Fibroblast of mammary gland (primary cell): Measurements from ENCODE around the gene BCAS4.
"Not testable (repeated sequence)": the region's sequence is repeated elsewhere in the genome, so short reads cannot be mapped to it uniquely, and the experiment has no call there.

Experiments
- DNase-seq: peaks from one replicate; pipeline ENCODE4 v3.0.0-alpha.2; 2010; ENCODE audit warnings: low read depth
- H3K4me3 ChIP-seq: 2 replicates; pipeline ENCODE4 v1.5.1; 2011; ENCODE audit warnings: low read depth, mild to moderate bottlenecking, low read length, moderate library complexity; ENCODE audit not compliant: control insufficient read depth
- TF ChIP-seq, protein P1 (sequence below): conservative IDR thresholded peaks from 2 replicates; pipeline ENCODE4 v1.5.1; 2011; ENCODE audit warnings: low read depth, low read length, inconsistent platforms; ENCODE audit not compliant: control insufficient read depth, insufficient read depth

The BCAS4 gene

DNA sequence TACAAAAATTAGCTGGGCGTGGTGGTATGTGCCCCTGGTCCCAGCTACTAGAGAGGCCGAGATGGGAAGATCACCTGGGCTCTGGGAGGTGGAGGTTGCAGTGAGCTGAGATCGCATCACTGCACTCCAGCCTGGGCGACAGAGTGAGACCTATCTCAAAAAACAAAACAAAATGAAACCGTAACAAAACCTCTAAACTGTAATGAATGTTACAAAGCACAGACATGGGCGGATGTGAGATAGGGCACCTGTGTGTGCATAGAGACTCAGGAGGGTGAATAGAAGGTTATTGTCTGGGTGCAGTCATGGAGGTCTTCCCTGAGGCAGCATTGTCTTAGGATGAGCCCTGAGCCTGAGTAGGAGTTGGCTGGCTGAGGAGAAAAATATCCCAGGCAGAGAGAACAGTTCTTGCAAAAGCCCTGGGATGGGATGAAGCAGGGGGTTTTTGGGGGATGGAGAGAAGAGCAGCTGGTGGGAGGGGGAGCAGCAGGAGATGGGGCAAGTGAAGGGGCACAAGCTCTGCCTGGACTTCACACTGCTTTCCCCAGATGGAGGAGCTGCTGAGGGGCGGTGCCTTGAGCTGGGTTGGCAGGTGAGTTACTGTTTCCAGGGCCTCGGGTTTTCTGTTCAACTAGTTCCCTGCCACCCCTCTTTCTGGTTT, 5.2 kb downstream of the BCAS4 start:
- no peak overlapping the region for H3K4me3 ChIP-seq
- TF ChIP-seq, protein P1, sequence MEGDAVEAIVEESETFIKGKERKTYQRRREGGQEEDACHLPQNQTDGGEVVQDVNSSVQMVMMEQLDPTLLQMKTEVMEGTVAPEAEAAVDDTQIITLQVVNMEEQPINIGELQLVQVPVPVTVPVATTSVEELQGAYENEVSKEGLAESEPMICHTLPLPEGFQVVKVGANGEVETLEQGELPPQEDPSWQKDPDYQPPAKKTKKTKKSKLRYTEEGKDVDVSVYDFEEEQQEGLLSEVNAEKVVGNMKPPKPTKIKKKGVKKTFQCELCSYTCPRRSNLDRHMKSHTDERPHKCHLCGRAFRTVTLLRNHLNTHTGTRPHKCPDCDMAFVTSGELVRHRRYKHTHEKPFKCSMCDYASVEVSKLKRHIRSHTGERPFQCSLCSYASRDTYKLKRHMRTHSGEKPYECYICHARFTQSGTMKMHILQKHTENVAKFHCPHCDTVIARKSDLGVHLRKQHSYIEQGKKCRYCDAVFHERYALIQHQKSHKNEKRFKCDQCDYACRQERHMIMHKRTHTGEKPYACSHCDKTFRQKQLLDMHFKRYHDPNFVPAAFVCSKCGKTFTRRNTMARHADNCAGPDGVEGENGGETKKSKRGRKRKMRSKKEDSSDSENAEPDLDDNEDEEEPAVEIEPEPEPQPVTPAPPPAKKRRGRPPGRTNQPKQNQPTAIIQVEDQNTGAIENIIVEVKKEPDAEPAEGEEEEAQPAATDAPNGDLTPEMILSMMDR, result no peak
- DNase-seq, result no peak

DNA sequence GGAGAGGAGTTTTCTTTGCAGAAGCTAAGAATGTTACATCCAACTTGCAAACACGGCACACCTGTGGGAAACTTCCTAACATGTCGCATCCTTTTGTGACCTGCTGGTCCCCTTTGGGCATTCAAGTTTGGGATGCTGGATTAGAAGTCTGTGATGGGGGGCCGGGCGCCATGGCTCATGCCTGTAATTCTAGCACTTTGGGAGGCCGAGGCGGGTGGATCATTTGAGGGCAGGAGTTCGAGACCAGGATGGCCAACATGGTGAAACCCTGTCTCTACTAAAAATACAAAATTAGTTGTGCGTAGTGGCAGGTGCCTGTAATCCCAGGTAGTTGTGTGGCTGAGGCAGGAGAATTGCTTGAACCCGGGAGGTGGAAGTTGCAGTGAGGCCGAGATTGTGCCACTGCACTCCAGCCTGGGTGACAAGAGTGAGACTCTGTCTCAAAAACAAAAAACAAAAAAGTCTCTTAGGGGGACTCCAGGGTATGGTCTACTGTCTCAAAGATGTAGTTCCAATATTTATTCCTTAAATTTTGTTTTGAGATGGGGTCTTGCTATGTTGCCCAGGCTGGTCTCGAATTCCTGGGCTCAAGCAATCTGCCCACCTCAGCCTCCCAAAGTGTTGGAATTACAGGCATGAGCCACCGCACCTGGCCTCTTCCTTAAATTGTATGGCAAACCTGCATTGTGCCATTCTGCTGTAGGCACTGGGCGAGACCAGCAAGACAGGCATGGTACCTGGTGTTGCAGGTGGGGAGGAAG, 6.3 kb downstream of the BCAS4 start:
- not testable (repeated sequence) for DNase-seq, H3K4me3 ChIP-seq

DNA sequence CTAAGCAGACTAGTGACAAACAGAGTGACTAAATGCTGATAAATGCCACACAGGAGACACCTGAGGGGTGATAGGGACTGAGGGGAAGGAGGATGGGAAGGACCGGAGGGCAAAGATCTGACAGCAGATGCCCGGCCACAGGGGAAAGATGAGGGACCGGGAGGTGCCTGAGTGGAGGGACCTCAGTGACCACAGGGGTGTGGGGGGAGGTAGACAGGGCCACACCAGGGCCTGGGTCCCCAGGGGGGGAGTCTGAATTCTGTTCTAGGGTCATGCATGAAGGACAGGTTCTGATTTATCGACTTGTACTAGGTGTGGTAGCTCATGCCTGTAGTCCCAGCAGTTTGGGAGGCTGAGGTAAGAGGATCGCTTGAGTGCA, 6.9 kb downstream of the BCAS4 start:
- no peak overlapping the region for H3K4me3 ChIP-seq
- DNase-seq, result no peak
- TF ChIP-seq, protein P1, result no peak

DNA sequence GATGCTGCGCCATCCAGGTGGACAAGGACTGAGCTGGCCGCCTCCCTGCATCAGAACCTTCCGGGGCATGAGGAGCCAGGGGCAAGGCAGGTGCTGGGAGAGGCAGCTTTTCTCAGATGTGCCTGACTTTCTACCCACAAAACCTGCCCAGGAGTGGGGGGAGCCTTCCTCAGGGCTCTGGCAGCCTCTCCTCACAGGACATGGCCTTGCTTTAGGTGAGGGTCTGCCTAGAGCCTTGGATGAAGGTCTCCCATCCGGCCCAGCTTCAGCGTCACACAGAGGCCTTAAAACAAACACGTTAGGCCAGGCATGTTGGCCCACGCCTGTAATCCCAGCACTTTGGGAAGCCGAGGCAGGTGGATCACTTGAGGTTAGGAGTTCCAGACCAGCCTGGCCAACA, 7.4 kb downstream of the BCAS4 start:
- TF ChIP-seq, protein P1, result no peak
- no peak overlapping the region for H3K4me3 ChIP-seq
- DNase-seq, result no peak

DNA sequence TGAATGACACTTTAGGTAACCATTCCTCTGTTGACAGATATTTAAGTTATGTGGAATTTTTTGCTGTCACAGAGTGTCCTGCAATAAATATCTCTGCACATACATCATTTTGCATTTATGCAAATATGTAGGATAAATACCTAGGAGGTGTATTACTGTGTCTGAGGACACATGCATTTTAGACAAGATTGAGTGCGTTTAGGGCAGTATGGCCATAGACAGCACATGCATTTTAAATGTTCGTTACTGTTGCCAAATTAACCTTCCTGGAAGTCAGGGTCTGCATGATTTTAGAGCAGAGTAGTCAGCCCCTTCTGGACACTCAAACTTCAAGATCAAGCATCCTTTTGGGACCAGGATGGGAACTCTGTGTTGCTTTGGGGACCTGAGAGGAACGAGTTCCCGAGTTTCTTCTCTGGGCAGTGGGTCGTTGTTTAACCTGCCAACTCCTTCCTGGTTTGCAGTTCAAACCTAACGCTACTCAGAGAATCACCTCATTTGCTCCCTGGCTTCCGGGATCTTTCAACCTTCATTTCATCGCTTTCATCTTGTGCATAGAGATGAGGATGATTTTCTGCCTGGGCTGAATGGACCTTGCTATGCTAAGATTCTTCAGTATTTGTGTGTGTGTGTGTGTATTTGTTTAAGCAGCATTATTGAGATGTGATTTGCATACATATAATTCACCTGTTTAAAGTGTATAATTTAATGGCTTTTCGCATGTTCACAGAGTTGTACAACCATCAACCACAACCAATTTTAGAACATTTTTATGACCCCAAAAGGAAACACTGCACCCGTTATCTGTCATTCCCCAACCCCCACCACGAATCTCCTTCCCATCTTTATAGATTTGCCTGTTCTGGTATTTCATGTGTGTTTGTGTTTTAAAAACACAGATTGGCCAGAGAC, 9.8 kb downstream of the BCAS4 start:
- DNase-seq, result no peak
- H3K4me3 ChIP-seq, result no peak overlapping the region
- TF ChIP-seq, protein P1, result no peak

DNA sequence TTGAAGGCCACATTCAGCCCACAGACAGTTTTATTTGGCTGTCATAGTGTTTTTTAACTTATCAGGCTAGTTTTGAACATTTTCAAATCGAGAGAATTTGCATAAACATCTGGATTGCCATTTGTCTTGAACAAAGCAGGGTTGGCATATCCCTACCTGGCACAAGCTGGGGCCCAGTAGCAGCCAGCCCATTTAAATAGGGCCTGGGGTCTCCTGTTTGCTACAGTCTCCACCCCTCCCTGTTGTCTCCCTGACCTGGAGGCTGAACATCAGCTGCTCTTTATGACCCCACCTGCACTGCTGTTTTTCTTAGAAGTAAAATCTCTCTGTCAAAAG, 10.5 kb downstream of the BCAS4 start:
- no peak for DNase-seq
- TF ChIP-seq, protein P1, result no peak
- no peak overlapping the region for H3K4me3 ChIP-seq

DNA sequence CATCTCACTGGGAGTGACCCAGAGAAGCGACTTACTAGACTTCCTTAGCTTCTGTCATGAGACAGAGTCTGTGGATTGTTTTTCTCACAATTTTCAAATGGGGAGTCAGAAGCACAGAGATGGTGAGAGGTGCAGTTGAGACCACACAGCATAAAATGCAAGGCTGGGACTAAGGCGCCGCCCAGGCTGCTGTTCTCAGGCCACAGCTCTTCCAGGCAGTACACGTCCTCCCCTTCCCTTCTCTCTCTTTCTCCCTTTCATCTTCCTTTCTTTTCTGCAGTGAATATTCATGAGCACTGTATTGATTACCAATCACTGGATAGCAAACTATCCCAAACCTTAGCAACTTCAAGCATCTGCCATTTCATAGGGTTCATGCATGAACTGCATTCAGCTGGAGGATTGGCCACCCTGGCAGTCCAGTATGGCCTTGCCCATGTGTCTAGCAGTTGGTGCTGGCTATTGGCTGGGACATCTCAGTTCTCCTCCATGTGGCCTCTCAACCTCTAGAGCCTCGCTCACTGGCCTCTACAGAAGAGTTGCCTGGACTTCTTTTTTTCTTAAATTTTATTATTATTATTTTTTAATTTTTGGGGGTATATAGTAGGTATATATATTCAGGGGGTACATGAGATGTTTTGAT, 11.4 kb downstream of the BCAS4 start:
- no peak for DNase-seq
- TF ChIP-seq, protein P1, result no peak
- no peak overlapping the region for H3K4me3 ChIP-seq
